ENCODE data around the gene SLAMF8. TPM values are rescaled to one million over a fixed set of nuclear protein-coding genes. Genes with fewer than 3 reads are reported as not detected.

The SLAMF8 gene
- total and polyA plus RNA-seq, 9 donors: 0.43 to 8.4 (median 0.73) TPM

GRCh38 chr1:159881622-159882526 lies 55.2 kb downstream of the SLAMF8 start:
- Histone ChIP-seq H3K36me3 (no peaks in the 10 kb centered on the region), H3K4me1 (ENCODE audit: insufficient read depth) (no peaks in the 10 kb centered on the region), H3K4me3 (no peak overlapping the region), H3K27ac (no peak overlapping the region), H3K27me3 (no peaks in the 10 kb centered on the region), H3K9me3 (no peaks in the 10 kb centered on the region)
- WGBS, 3 donors: 44 to 49% (median 49%) methylated on average over 6 of the region's 6 CpGs
- intact Hi-C loops (cut with DNase I): no loop called here
- TF ChIP-seq, protein P1, sequence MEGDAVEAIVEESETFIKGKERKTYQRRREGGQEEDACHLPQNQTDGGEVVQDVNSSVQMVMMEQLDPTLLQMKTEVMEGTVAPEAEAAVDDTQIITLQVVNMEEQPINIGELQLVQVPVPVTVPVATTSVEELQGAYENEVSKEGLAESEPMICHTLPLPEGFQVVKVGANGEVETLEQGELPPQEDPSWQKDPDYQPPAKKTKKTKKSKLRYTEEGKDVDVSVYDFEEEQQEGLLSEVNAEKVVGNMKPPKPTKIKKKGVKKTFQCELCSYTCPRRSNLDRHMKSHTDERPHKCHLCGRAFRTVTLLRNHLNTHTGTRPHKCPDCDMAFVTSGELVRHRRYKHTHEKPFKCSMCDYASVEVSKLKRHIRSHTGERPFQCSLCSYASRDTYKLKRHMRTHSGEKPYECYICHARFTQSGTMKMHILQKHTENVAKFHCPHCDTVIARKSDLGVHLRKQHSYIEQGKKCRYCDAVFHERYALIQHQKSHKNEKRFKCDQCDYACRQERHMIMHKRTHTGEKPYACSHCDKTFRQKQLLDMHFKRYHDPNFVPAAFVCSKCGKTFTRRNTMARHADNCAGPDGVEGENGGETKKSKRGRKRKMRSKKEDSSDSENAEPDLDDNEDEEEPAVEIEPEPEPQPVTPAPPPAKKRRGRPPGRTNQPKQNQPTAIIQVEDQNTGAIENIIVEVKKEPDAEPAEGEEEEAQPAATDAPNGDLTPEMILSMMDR (IDR thresholded peaks at IDR 0.05): no peak
- TF ChIP-seq EP300 (IDR thresholded peaks at IDR 0.05): no peak
- no peak for TF ChIP-seq POLR2A (IDR thresholded peaks at IDR 0.05)
- peak; percentile 45 to 66 (median 57) for DNase-seq

DNA sequence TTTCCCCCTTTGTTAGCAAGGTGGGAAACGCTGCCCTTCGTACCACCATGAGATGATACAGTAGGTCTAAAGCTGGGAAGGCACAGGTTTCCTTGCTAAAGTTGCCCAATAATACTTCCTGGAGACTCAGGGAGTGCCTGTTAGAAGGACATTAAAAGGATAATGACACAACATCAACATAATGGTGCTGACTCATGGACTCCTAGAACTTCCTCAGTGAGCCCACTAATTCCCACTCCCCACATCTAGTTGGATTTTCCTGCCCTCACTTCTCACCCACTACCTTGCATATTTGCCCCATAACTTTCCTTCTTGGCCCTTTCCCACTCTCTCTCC lies 55.8 kb downstream of the SLAMF8 start:
- no peaks in the 10 kb centered on the region for H3K27me3 ChIP-seq
- H3K27ac ChIP-seq: no peak overlapping the region
- 73 to 84% (median 77%) methylated on average over 2 of the region's 2 CpGs for WGBS, 3 donors
- no peaks in the 10 kb centered on the region for H3K4me1 ChIP-seq (ENCODE audit: insufficient read depth)
- intact Hi-C loops (cut with DNase I): no loop called here
- H3K9me3 ChIP-seq: no peaks in the 10 kb centered on the region
- no peak overlapping the region for H3K4me3 ChIP-seq
- DNase-seq: no peak
- no peaks in the 10 kb centered on the region for H3K36me3 ChIP-seq
- TF ChIP-seq, protein P1 (IDR thresholded peaks at IDR 0.05): no peak
- TF ChIP-seq EP300 (IDR thresholded peaks at IDR 0.05) (no peak), POLR2A (IDR thresholded peaks at IDR 0.05) (no peak)

DNA sequence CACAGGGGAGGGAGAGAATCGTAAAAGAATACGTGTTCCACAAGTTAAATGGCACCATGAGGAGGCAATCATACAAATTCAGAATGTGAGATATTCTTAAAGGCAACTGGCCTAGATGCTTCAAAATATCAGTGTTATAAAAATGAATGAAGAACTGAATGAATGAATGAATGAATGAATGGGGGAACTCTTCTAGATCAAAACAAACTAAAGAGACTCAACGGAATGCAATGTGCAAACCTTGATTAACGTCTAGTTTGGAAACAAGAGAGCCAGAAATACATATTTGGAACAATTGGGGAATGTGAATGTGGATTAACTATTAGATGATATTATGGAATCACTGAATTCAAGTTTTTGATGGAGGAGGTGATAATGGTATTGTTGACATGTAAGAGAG lies 56.5 kb downstream of the SLAMF8 start:
- Histone ChIP-seq H3K36me3 (no peaks in the 10 kb centered on the region), H3K27me3 (no peaks in the 10 kb centered on the region), H3K4me1 (ENCODE audit: insufficient read depth) (no peaks in the 10 kb centered on the region), H3K4me3 (no peak overlapping the region), H3K27ac (no peak overlapping the region), H3K9me3 (no peaks in the 10 kb centered on the region)
- 62 to 80% (median 64%) methylated on average over 3 to 4 of the region's 4 CpGs for WGBS, 3 donors
- intact Hi-C loops (cut with DNase I): no loop called here
- TF ChIP-seq, protein P1 (IDR thresholded peaks at IDR 0.05): no peak
- TF ChIP-seq EP300 (IDR thresholded peaks at IDR 0.05) (no peak), POLR2A (IDR thresholded peaks at IDR 0.05) (no peak)
- DNase-seq: no peak

DNA sequence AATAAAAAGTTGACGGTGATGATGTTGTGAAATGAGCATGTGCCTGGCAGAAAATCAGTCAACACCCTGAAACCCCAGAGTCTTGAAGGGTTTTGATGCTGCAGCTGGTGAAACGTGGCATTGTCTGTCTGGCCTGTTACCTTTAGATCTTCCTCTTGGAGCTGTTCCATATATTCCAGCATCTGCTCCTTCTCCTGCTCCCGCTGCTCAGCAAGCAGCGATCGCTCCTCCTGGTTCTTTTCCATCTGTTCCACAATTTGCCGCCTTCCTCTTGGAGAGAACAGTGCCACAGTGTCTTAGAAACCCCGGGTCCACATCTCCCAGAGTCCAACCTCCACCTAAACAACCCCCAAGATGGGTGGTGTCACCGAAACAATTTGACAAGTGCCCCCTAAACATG lies 57.6 kb downstream of the SLAMF8 start:
- no peak for TF ChIP-seq EP300 (IDR thresholded peaks at IDR 0.05)
- TF ChIP-seq, protein P1 (IDR thresholded peaks at IDR 0.05): no peak
- TF ChIP-seq POLR2A (IDR thresholded peaks at IDR 0.05): no peak
- H3K4me1 ChIP-seq (ENCODE audit: insufficient read depth): no peaks in the 10 kb centered on the region
- H3K27ac ChIP-seq: no peak overlapping the region
- 76 to 79% (median 77%) methylated on average over 8 of the region's 8 CpGs for WGBS, 3 donors
- no peak for DNase-seq
- no peaks in the 10 kb centered on the region for H3K27me3 ChIP-seq
- H3K36me3 ChIP-seq: no peaks in the 10 kb centered on the region
- no peak overlapping the region for H3K4me3 ChIP-seq
- intact Hi-C loops (cut with DNase I): no loop called here
- H3K9me3 ChIP-seq: no peaks in the 10 kb centered on the region

Small RNAs within 50 kb of the gene (small RNA-seq; reads per million reads assigned to genes)
- not detected for gene RF00570

Other genes with a start within 250 kb of the SLAMF8 start
- under 1 TPM in 2 of 7 donors, not detected in 5; 0.69 to 0.72 TPM for gene APCS, start 239.0 kb upstream of the SLAMF8 start, total RNA-seq
- not detected for gene APCS, start 239.0 kb upstream of the SLAMF8 start, polyA plus RNA-seq
- gene CRP, start 112.3 kb upstream of the SLAMF8 start, total RNA-seq: 1 to 10 TPM in 2 of 7 donors, under 1 TPM in 2, not detected in 3; 0.96 to 1.7 (median 1.2) TPM
- not detected for gene CRP, start 112.3 kb upstream of the SLAMF8 start, polyA plus RNA-seq
- gene DUSP23, start 45.9 kb upstream of the SLAMF8 start, total RNA-seq: 100 to 1,000 TPM in 1 of 7 donors, 10 to 100 TPM in 6; 26.9 to 115 (median 37.5) TPM
- 10 to 100 TPM; 32.6 to 63.8 TPM for gene DUSP23, start 45.9 kb upstream of the SLAMF8 start, polyA plus RNA-seq
- under 1 TPM in 5 of 7 donors, not detected in 2; 0.17 to 0.48 (median 0.20) TPM for gene FCRL6, start 24.5 kb upstream of the SLAMF8 start, total RNA-seq
- gene FCRL6, start 24.5 kb upstream of the SLAMF8 start, polyA plus RNA-seq: 1 to 10 TPM in 1 of 2 donors, under 1 TPM in 1; 0.08 to 2.3 TPM
- gene VSIG8, start 35.8 kb downstream of the SLAMF8 start, total RNA-seq: under 1 TPM in 5 of 7 donors, not detected in 2; 0.18 to 0.48 (median 0.23) TPM
- gene VSIG8, start 35.8 kb downstream of the SLAMF8 start, polyA plus RNA-seq: under 1 TPM in 1 of 2 donors, not detected in 1; 0.06 TPM
- gene CFAP45, start 73.3 kb downstream of the SLAMF8 start, total RNA-seq: 10 to 100 TPM in 1 of 7 donors, 1 to 10 TPM in 6; 1.1 to 16.7 (median 1.5) TPM
- under 1 TPM; 0.30 to 0.50 TPM for gene CFAP45, start 73.3 kb downstream of the SLAMF8 start, polyA plus RNA-seq
- gene TAGLN2, start 98.6 kb downstream of the SLAMF8 start, total RNA-seq: 100 to 1,000 TPM in 6 of 7 donors, 10 to 100 TPM in 1; 81.8 to 202 (median 149) TPM
- gene TAGLN2, start 98.6 kb downstream of the SLAMF8 start, polyA plus RNA-seq: 100 to 1,000 TPM; 174 to 266 TPM
- gene IGSF9, start 118.7 kb downstream of the SLAMF8 start, total RNA-seq: 10 to 100 TPM in 1 of 7 donors, 1 to 10 TPM in 5, under 1 TPM in 1; 0.83 to 14.0 (median 2.0) TPM
- under 1 TPM; 0.10 to 0.87 TPM for gene IGSF9, start 118.7 kb downstream of the SLAMF8 start, polyA plus RNA-seq
- gene SLAMF9, start 127.4 kb downstream of the SLAMF8 start, total RNA-seq: not detected
- not detected for gene SLAMF9, start 127.4 kb downstream of the SLAMF8 start, polyA plus RNA-seq
- gene PIGM, start 205.1 kb downstream of the SLAMF8 start, total RNA-seq: 1 to 10 TPM; 3.8 to 7.4 (median 5.9) TPM
- 1 to 10 TPM; 2.7 to 7.1 TPM for gene PIGM, start 205.1 kb downstream of the SLAMF8 start, polyA plus RNA-seq
- under 1 TPM in 2 of 7 donors, not detected in 5; 0.15 to 0.18 TPM for gene KCNJ10, start 243.3 kb downstream of the SLAMF8 start, total RNA-seq
- gene KCNJ10, start 243.3 kb downstream of the SLAMF8 start, polyA plus RNA-seq: under 1 TPM; 0.02 to 0.28 TPM

Data from ovary (tissue), 9 donors.